ENCODE data around the gene HERPUD1. TPM values are rescaled to one million over a fixed set of nuclear protein-coding genes. Genes with fewer than 3 reads are reported as not detected.
"Not testable (repeated sequence)": the region's sequence is repeated elsewhere in the genome, so short reads cannot be mapped to it uniquely, and the experiment has no call there.

Gene HERPUD1
- 100 to 1,000 TPM; 118 to 120 TPM for total RNA-seq

GRCh38 chr16:56931892-56932720 lies at the start of gene HERPUD1:
Gene HERPUD1 (plus strand): TSS chr16:56932142. CDS start chr16:56932245, 103 bp downstream.
- Mint-ChIP-seq H3K27me3 (ENCODE audit: low read depth) (no peaks in the 10 kb centered on the region), H3K36me3 (ENCODE audit: low read depth) (peaks cover 47% of the 10 kb centered on the region), H3K4me1 (ENCODE audit: low read depth) (peaks cover 40% of the 10 kb centered on the region), H3K27ac (peak within 1 kb of the TSS; percentile 98), H3K9me3 (no peaks in the 10 kb centered on the region), H3K4me3 (peak within 1 kb of the TSS; percentile 98)
- CTCF ChIA-PET, result interaction anchor here (0.7 to 1.7 kb wide), 5 partner anchors 12 to 68 kb away, joined by 3 to 7 read pairs (median 3); no protein-coding TSS in a partner anchor
- DNase-seq, result peak; percentile 99
- intact Hi-C loops (cut with micrococcal nuclease), result loop anchor here (1.0 to 10.0 kb wide), 10 partner anchors 15 to 603 kb away; partner anchors contain the start of genes CCDC102A, MT1X and NUP93

GRCh38 chr16:56883586-56883985 lies 48.4 kb upstream of the HERPUD1 start:
- intact Hi-C loops (cut with micrococcal nuclease), result no loop called here
- H3K9me3 Mint-ChIP-seq, result no peaks in the 10 kb centered on the region
- no peaks in the 10 kb centered on the region for H3K4me1 Mint-ChIP-seq (ENCODE audit: low read depth)
- H3K27ac Mint-ChIP-seq, result no peak overlapping the region
- DNase-seq, result no peak
- no peaks in the 10 kb centered on the region for H3K36me3 Mint-ChIP-seq (ENCODE audit: low read depth)
- H3K27me3 Mint-ChIP-seq (ENCODE audit: low read depth), result no peaks in the 10 kb centered on the region
- CTCF ChIA-PET, result interaction anchor here (0.7 kb wide), 1 partner anchor 94 kb away, joined by 3 read pairs; no protein-coding TSS in a partner anchor
- H3K4me3 Mint-ChIP-seq, result no peak overlapping the region

GRCh38 chr16:56884026-56884582 lies 47.8 kb upstream of the HERPUD1 start:
- intact Hi-C loops (cut with micrococcal nuclease), result no loop called here
- Mint-ChIP-seq H3K36me3 (ENCODE audit: low read depth) (no peaks in the 10 kb centered on the region), H3K4me1 (ENCODE audit: low read depth) (no peaks in the 10 kb centered on the region), H3K9me3 (no peaks in the 10 kb centered on the region), H3K27me3 (ENCODE audit: low read depth) (no peaks in the 10 kb centered on the region), H3K4me3 (no peak overlapping the region), H3K27ac (no peak overlapping the region)
- CTCF ChIA-PET, result interaction anchor here (0.9 kb wide), 1 partner anchor 17 kb away, joined by 3 read pairs; no protein-coding TSS in a partner anchor
- DNase-seq, result no peak

- H3K27me3 Mint-ChIP-seq (ENCODE audit: low read depth); H3K36me3 Mint-ChIP-seq (ENCODE audit: low read depth); DNase-seq; intact Hi-C loops (cut with micrococcal nuclease); H3K4me1 Mint-ChIP-seq (ENCODE audit: low read depth); H3K9me3 Mint-ChIP-seq; H3K27ac Mint-ChIP-seq; H3K4me3 Mint-ChIP-seq: not testable (repeated sequence)
- CTCF ChIA-PET, result interaction anchor here (0.9 kb wide), 1 partner anchor 18 kb away, joined by 3 read pairs; no protein-coding TSS in a partner anchor
Observed at GRCh38 chr16:56884929-56885328, 47.0 kb upstream of the HERPUD1 start.

GRCh38 chr16:56885446-56886162 lies 46.3 kb upstream of the HERPUD1 start:
- H3K27ac Mint-ChIP-seq, result no peak overlapping the region
- CTCF ChIA-PET, result no interaction called here

GRCh38 chr16:56886296-56886695 lies 45.6 kb upstream of the HERPUD1 start:
- Mint-ChIP-seq H3K4me1 (ENCODE audit: low read depth) (no peaks in the 10 kb centered on the region), H3K27me3 (ENCODE audit: low read depth) (no peaks in the 10 kb centered on the region), H3K27ac (no peak overlapping the region), H3K36me3 (ENCODE audit: low read depth) (no peaks in the 10 kb centered on the region), H3K9me3 (no peaks in the 10 kb centered on the region), H3K4me3 (no peak overlapping the region)
- no peak for DNase-seq
- CTCF ChIA-PET, result no interaction called here
- intact Hi-C loops (cut with micrococcal nuclease), result no loop called here

More at GRCh38 chr16:56885446-56886162, 46.3 kb upstream of the HERPUD1 start:
- no peak for DNase-seq
- Mint-ChIP-seq H3K9me3 (no peaks in the 10 kb centered on the region), H3K4me1 (ENCODE audit: low read depth) (no peaks in the 10 kb centered on the region), H3K27me3 (ENCODE audit: low read depth) (no peaks in the 10 kb centered on the region), H3K36me3 (ENCODE audit: low read depth) (no peaks in the 10 kb centered on the region), H3K4me3 (no peak overlapping the region)
- intact Hi-C loops (cut with micrococcal nuclease), result no loop called here

- H3K36me3 Mint-ChIP-seq (ENCODE audit: low read depth), result no peaks in the 10 kb centered on the region
- CTCF ChIA-PET, result no interaction called here
- H3K27ac Mint-ChIP-seq, result no peak overlapping the region
Observed at GRCh38 chr16:56886826-56887225, 45.1 kb upstream of the HERPUD1 start.

GRCh38 chr16:56888806-56889205 lies 43.1 kb upstream of the HERPUD1 start:
- Mint-ChIP-seq H3K27ac (no peak overlapping the region), H3K4me3 (no peak overlapping the region), H3K9me3 (no peaks in the 10 kb centered on the region), H3K36me3 (ENCODE audit: low read depth) (no peaks in the 10 kb centered on the region), H3K4me1 (ENCODE audit: low read depth) (no peaks in the 10 kb centered on the region), H3K27me3 (ENCODE audit: low read depth) (no peaks in the 10 kb centered on the region)
- CTCF ChIA-PET, result no interaction called here
- intact Hi-C loops (cut with micrococcal nuclease), result no loop called here
- no peak for DNase-seq

More at GRCh38 chr16:56886826-56887225, 45.1 kb upstream of the HERPUD1 start:
- Mint-ChIP-seq H3K27me3 (ENCODE audit: low read depth) (no peaks in the 10 kb centered on the region), H3K4me1 (ENCODE audit: low read depth) (no peaks in the 10 kb centered on the region), H3K9me3 (no peaks in the 10 kb centered on the region), H3K4me3 (no peak overlapping the region)
- intact Hi-C loops (cut with micrococcal nuclease), result no loop called here
- DNase-seq, result no peak

GRCh38 chr16:56889206-56889605 lies 42.7 kb upstream of the HERPUD1 start:
- intact Hi-C loops (cut with micrococcal nuclease), result no loop called here
- H3K27ac Mint-ChIP-seq, result no peak overlapping the region
- H3K27me3 Mint-ChIP-seq (ENCODE audit: low read depth), result no peaks in the 10 kb centered on the region
- H3K9me3 Mint-ChIP-seq, result no peaks in the 10 kb centered on the region
- H3K36me3 Mint-ChIP-seq (ENCODE audit: low read depth), result no peaks in the 10 kb centered on the region
- no peak overlapping the region for H3K4me3 Mint-ChIP-seq
- H3K4me1 Mint-ChIP-seq (ENCODE audit: low read depth), result no peaks in the 10 kb centered on the region
- no peak for DNase-seq
- CTCF ChIA-PET, result interaction anchor here (0.6 kb wide), 1 partner anchor 276 kb away, joined by 4 read pairs; no protein-coding TSS in a partner anchor

GRCh38 chr16:56891685-56892084 lies 40.3 kb upstream of the HERPUD1 start:
- Mint-ChIP-seq H3K27me3 (ENCODE audit: low read depth) (no peaks in the 10 kb centered on the region), H3K4me1 (ENCODE audit: low read depth) (no peaks in the 10 kb centered on the region), H3K36me3 (ENCODE audit: low read depth) (no peaks in the 10 kb centered on the region), H3K9me3 (no peaks in the 10 kb centered on the region), H3K4me3 (no peak overlapping the region), H3K27ac (no peak overlapping the region)
- CTCF ChIA-PET, result no interaction called here
- intact Hi-C loops (cut with micrococcal nuclease), result no loop called here
- DNase-seq, result no peak

- CTCF ChIA-PET, result interaction anchor here (0.8 to 1.2 kb wide), 2 partner anchors 17 to 272 kb away, joined by 3 to 4 read pairs; no protein-coding TSS in a partner anchor
- no peak overlapping the region for H3K27ac Mint-ChIP-seq
Observed at GRCh38 chr16:56892705-56893104, 39.2 kb upstream of the HERPUD1 start.

GRCh38 chr16:56894331-56894917 lies 37.5 kb upstream of the HERPUD1 start:
- intact Hi-C loops (cut with micrococcal nuclease), result no loop called here
- Mint-ChIP-seq H3K27ac (no peak overlapping the region), H3K4me1 (ENCODE audit: low read depth) (peaks cover 10% of the 10 kb centered on the region), H3K4me3 (no peak overlapping the region), H3K27me3 (ENCODE audit: low read depth) (no peaks in the 10 kb centered on the region), H3K36me3 (ENCODE audit: low read depth) (no peaks in the 10 kb centered on the region), H3K9me3 (no peaks in the 10 kb centered on the region)
- DNase-seq, result no peak
- CTCF ChIA-PET, result interaction anchor here (0.7 kb wide), 1 partner anchor 197 kb away, joined by 5 read pairs; no protein-coding TSS in a partner anchor

More at GRCh38 chr16:56892705-56893104, 39.2 kb upstream of the HERPUD1 start:
- no peaks in the 10 kb centered on the region for H3K36me3 Mint-ChIP-seq (ENCODE audit: low read depth)
- no peaks in the 10 kb centered on the region for H3K4me1 Mint-ChIP-seq (ENCODE audit: low read depth)
- no peak for DNase-seq
- intact Hi-C loops (cut with micrococcal nuclease), result no loop called here
- no peaks in the 10 kb centered on the region for H3K9me3 Mint-ChIP-seq
- H3K4me3 Mint-ChIP-seq, result no peak overlapping the region
- H3K27me3 Mint-ChIP-seq (ENCODE audit: low read depth), result no peaks in the 10 kb centered on the region

All from activated naive CD4-positive, alpha-beta T cell treated with anti-CD3 and anti-CD28 coated beads for 36 hours (primary cell).